Measurements from ENCODE around the gene ZFP36L2. TPM values are rescaled to one million over a fixed set of nuclear protein-coding genes. Genes with fewer than 3 reads are reported as not detected.
A peak's percentile ranks its signal among the peaks of the same experiment; 100 is the strongest.

Gene ZFP36L2
- total RNA-seq, 4 donors from 2014 or later = 90.0 to 141 (median 116) TPM

DNA sequence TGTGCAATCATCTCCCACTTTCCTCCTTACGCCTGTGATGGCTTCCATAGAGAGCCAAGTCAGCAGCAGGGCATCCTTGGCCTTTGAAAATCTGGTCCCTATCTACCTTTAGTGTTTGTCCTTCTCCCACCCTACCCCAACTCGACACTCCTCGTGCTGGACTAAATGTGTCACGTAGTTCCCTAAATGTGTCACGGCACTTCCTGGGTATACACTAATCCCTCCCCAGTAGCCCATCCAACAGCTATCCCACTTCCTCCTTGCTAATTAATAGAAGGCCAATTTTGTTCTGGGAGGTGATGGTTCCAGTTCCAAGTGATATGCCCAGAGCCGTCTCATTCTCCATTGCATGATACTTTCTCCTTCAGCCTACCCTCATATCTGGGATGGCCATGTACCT is 36.5 kb upstream of the ZFP36L2 start:
- H3K27ac ChIP-seq = no peak overlapping the region
- no peaks in the 10 kb centered on the region for H3K36me3 ChIP-seq
- WGBS, 2 donors = 86 to 92% methylated on average over 6 of the region's 6 CpGs
- H3K4me1 ChIP-seq = peaks cover 0 to 46% (median 9%) of the 10 kb centered on the region in 4 donors
- H3K9me3 ChIP-seq = no peaks in the 10 kb centered on the region
- no peaks in the 10 kb centered on the region for H3K27me3 ChIP-seq
- no peak for TF ChIP-seq EP300 (IDR thresholded peaks at IDR 0.05)
- TF ChIP-seq POLR2A (IDR thresholded peaks at IDR 0.05) = no peak
- no peak for TF ChIP-seq CTCF (IDR thresholded peaks at IDR 0.05)
- H3K4me3 ChIP-seq = no peak overlapping the region
- DNase-seq (ENCODE audit: low spot score in 2 of 2) = no peak

DNA sequence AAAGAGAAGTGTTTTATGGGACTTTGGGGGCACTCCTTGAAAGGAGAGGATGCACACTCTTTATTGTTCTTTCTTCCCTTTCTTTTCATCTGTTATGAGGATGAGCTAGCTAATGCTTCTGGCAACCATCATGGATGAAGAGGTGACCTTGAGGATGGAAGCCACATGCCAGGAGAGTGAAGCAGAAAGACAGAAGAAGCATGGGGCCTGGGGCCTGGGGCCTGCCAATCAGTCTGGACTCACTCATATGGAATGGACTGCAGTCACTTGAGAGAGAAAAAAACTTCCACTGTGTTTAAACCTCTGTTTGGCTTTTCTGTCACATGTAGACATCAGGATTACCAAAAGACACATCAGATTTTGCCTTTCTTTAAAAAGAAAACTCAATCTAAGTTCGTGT is 35.8 kb upstream of the ZFP36L2 start:
- no peak for DNase-seq (ENCODE audit: low spot score in 2 of 2)
- Histone ChIP-seq H3K27me3 (no peaks in the 10 kb centered on the region), H3K4me3 (no peak overlapping the region), H3K27ac (no peak overlapping the region), H3K36me3 (peaks cover 0 to 2% (median 0%) of the 10 kb centered on the region in 3 donors), H3K9me3 (no peaks in the 10 kb centered on the region), H3K4me1 (peaks cover 0 to 38% (median 9%) of the 10 kb centered on the region in 4 donors)
- TF ChIP-seq POLR2A (IDR thresholded peaks at IDR 0.05) (no peak), CTCF (IDR thresholded peaks at IDR 0.05) (no peak), EP300 (IDR thresholded peaks at IDR 0.05) (no peak)
- 93 to 94% methylated on average over 1 of the region's 1 CpG for whole genome bisulfite sequencing, 2 donors

GRCh38 chr2:43259512-43259911 is 33.1 kb upstream of the ZFP36L2 start:
- DNase-seq (ENCODE audit: low spot score in 2 of 2) = no peak
- H3K36me3 ChIP-seq = peaks cover 0 to 4% (median 0%) of the 10 kb centered on the region in 3 donors
- no peak overlapping the region for H3K27ac ChIP-seq
- H3K4me3 ChIP-seq = no peak overlapping the region
- WGBS, 2 donors = 91 to 94% methylated on average over 1 of the region's 1 CpG
- H3K27me3 ChIP-seq = no peaks in the 10 kb centered on the region
- H3K9me3 ChIP-seq = no peaks in the 10 kb centered on the region
- H3K4me1 ChIP-seq = peaks cover 0 to 28% (median 2%) of the 10 kb centered on the region in 4 donors
- TF ChIP-seq POLR2A (IDR thresholded peaks at IDR 0.05) = no peak
- no peak for TF ChIP-seq CTCF (IDR thresholded peaks at IDR 0.05)
- TF ChIP-seq EP300 (IDR thresholded peaks at IDR 0.05) = no peak

GRCh38 chr2:43258547-43259156 is 32.2 kb upstream of the ZFP36L2 start:
- no peaks in the 10 kb centered on the region for H3K9me3 ChIP-seq
- H3K36me3 ChIP-seq = peaks cover 0 to 4% (median 0%) of the 10 kb centered on the region in 3 donors
- WGBS, 2 donors = 60 to 64% methylated on average over 2 of the region's 2 CpGs
- H3K4me1 ChIP-seq = peaks cover 0 to 21% (median 0%) of the 10 kb centered on the region in 4 donors
- TF ChIP-seq POLR2A (IDR thresholded peaks at IDR 0.05) (no peak), CTCF (IDR thresholded peaks at IDR 0.05) (no peak), EP300 (IDR thresholded peaks at IDR 0.05) (no peak)
- no peaks in the 10 kb centered on the region for H3K27me3 ChIP-seq
- no peak overlapping the region for H3K4me3 ChIP-seq
- DNase-seq (ENCODE audit: low spot score in 2 of 2) = no peak
- H3K27ac ChIP-seq = no peak overlapping the region

DNA sequence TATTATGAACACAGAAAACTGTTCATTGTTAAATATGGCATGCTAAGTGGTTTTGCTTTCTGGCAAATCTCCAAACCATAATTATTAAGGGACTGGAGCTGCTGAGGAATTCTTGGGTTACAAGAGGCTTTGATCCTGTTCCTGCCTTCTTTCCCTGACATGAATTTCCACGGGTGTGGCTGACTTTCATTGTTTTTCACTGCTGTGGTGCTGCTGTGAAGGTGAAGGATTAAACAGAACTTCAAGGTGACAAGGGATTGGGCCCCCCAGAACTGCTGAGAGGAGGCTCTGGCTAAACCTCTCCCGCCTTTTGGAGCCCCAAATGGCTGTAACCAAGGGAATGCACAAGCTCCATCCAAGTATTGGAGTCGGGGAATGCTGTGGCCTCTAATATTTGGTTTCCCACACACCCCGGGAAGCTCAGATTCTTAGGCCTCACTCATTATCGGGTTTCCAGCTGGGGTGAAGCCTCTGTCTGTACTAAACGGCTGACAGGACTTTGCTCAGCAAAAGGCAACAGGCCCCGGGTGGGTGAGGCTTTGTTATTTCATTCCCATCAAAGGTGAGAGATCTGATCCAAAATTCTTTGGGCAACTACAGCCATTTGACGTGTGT is 29.0 kb upstream of the ZFP36L2 start:
- no peaks in the 10 kb centered on the region for H3K27me3 ChIP-seq
- H3K9me3 ChIP-seq = no peaks in the 10 kb centered on the region
- H3K4me1 ChIP-seq = peaks cover 0 to 36% (median 9%) of the 10 kb centered on the region in 4 donors
- 32 to 55% methylated on average over 8 of the region's 8 CpGs for WGBS, 2 donors
- H3K4me3 ChIP-seq = no peak overlapping the region
- peaks cover 0 to 4% (median 0%) of the 10 kb centered on the region in 3 donors for H3K36me3 ChIP-seq
- TF ChIP-seq POLR2A (IDR thresholded peaks at IDR 0.05) (no peak), CTCF (IDR thresholded peaks at IDR 0.05) (no peak), EP300 (IDR thresholded peaks at IDR 0.05) (no peak)
- H3K27ac ChIP-seq = peak overlapping the region in 3 of 4 donors; percentile 30 to 65 (median 62)
- no peak for DNase-seq (ENCODE audit: low spot score in 2 of 2)

All from tibial nerve (tissue), 4 donors.